ENCODE results near the gene CDKL2.
"Not testable (repeated sequence)": the region's sequence is repeated elsewhere in the genome, so short reads cannot be mapped to it uniquely, and the experiment has no call there.

CDKL2 gene

DNA sequence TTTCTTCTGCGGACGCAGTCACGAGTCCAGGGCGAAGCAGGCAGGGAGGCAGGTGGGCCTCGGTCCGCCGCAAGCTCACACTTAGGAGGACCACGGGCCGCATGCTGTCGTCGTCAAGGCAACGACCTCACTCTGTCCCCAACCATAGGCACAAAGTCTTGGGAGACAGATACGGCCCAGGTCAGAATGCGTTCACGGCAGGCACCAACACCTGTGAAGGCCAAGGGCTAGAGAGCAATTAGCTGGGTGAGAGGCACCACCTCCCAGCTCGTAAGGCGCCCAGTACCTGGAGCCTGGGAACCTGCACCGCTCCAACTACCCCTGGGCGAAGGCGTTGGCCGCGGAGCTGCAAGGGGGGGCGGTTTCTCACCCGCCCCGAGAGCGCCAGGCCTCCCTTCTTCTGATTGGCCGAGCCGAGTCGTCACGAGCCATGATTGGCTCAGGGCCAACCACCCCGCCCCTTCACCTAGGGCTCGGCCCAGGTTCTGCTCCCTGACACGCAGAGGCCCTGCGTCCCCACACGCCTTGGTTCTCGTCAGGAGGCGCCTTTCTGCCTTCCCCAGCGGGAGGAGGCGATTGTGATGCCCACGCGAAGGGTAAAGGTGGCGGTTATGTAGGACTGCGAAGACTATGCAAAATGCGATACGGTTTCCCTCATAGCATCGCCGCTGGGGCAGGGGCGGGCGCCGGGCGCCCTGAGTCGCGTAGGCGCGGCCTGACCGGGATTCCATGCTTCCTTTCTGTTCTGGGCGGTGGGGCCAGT is at the start of gene CDKL2:
CDKL2 (minus strand) TSS at position 355 of the 763 bp plus-strand sequence. CDS start 4,540 bp downstream, outside the sequence.
- peak; percentile 95 to 97 for DNase-seq

DNA sequence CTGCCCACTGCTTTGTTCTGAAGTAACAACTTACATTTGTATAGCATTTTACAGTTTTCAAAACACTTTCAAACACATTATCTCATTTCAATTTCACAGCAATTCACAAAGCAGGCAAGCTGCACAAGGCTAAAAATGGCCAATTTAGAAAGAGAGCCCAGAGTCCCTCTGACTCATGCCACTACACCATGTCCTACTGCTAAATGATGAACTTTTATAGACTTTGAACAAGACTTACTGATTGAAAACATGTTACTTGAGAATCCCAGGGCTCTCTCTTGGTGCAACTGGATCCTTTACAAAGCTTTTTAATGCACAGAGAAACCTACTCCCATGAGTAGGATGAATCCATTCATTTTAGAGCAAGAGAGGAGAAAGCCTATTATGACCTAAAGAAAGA is 48.6 kb upstream of the CDKL2 start:
- DNase-seq = no peak

DNA sequence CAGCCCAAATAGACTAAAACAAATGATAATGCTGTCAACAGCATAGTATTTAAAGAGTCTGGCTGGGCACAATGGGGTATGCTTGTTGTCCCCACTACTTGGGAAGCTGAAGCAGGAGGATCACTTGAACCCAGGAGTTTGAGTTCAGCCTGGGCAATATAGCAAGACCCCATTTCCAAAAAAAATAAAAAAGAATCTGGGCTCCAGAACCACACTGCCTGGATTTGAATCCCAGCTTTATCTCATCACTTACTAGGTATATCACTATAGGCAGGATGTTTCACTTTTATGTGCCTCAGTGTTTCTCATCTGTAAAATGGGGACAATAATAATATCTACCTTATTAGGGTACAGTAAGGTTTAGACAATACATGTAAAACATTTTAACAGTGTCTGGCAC is 48.1 kb upstream of the CDKL2 start:
- no peak for DNase-seq

DNA sequence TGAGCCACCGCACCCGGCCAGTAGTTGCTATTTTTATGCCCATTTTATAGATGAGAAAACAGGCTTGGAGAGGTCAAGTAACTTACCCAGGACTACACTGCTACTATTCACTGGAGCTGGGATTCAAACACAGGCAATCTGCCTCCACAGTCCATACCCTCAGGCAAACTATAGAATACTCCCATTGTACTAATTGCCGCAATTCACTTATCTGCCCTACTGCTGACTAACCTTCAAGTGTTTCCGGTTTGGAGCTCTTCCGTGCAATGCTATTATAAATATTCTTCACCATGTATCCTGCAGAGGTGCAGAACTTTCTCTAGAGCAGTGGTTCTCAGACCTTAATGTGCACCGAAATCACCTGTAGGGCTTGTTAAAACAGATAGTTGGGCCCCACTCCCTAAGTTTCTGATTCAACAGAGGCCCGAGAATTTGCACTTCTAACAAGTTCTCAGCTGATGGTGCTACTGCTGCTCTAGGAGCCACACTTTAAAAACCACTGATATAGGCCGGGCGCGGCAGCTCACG is 44.7 kb upstream of the CDKL2 start:
- DNase-seq = no peak

DNA sequence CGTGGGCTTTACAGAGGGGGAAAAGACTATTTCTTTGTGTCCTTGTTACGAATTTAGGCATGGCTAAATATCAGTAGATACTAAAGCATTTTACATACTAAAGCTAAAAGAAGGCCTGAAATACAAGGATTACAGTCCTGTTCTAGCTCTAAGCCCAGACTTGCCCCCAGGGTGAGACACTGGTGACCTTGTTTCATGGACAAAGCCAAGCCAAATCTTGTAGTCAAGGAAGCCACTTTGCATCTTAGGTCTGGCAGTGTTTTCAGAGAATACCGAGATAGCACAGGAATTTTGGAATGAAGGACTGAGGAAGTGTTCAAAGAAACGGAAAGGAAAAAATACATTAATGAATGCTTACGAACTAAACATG is 43.6 kb upstream of the CDKL2 start:
- DNase-seq = no peak

DNA sequence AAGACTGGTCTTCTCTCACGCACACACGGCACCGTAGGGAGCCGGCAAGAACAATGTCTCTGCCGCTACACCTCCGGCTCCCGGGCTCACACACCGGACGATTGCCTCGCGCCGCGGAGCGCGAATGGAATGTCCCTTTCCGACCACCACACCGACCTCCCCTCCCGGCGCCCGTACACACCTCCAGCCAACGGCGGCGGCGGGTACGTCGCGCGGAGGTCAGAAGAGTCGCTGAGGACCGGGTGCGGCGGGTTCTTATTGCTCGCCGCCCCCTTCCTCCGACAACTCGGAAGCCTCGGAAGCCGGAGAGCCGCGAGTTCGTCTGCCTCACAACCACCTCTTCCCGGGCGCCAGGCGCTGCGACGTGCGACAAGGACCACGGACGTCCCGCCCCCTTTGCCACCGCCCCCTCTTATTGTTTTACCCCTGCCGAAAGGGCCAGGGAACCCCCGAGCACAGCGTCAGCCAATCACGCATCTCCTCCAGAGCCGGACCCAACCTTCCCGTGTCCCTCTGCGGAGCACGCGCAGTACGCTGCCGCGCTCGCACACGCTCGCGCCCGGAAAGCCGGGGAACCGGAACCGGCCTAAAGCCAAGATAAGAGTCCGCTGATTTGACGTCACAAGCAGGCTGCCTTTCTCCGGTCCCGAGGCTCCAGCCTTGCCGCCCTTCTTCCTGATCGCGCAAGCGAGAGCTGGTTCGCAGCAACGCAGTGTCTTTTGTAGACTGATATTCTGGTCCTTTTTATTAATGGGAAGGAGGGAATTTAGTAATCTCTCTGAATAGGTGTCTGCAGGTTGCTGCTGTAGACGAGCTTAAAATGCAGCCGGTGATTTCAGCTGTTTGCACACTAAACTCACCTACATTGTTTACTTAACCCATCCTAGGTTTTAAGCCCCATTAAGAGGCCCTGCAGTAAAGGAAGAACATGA is 43.0 kb upstream of the CDKL2 start, which contains the start of gene G3BP2:
G3BP2 (minus strand) TSS at position 385 of the 932 bp plus-strand sequence. CDS start 11,386 bp downstream, outside the sequence.
- peak; percentile 94 to 99 for DNase-seq

DNA sequence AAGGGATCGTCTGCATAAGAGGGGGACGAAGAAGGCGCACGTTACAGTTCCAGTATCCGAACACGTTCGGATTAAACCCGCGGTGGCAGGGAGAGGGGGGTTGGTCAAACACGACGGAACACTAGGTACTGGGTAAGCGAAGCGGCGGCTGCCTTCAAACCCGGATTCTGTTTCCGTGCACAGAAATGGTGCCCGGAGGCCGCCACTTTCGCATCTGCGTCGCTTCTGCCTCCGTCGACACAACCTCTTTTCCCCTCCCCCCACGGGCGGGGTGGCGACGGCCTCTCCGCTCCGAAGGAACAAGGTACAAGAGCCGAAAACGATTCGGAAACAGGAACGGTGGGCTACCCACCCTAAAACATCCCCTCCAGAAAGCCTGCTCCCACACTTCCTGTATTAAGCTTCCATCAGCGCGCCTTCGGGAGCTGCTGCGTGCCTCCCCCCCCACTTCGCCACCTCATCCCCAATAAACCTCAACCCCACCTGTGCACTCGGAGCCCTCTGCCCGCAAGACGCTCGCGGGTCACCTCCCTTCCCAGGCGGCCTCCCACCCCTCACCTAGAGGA is 42.2 kb upstream of the CDKL2 start:
- DNase-seq = peak; percentile 29 to 59

DNA sequence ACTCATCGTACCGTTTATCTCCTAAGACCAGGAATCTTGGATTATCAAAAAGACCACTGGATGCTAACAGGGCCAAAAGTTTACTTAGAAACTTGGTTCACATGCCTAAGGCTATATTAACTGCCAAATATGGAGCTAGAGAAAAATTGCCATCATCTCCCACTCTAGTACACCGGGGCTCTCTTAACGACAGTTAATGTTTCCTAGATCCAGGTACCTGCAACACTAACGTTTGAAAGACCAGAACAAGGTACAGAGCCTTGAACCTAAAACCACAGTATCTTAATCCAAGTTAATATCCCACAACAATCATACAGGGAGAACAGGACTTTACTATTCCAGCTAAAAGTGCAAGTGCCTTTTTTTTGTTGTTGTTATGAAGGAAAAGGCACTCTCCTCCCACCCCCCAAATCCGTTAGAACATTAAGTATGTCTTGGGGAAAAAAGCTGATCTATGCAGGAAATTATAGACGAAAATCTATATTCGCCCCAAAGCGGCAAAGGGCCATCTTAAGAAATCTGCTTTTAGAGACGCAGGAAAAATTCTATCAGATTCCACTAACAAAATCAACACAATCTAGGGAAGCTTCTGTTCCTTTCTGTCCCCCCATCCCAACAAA is 41.6 kb upstream of the CDKL2 start:
- DNase-seq = no peak

DNA sequence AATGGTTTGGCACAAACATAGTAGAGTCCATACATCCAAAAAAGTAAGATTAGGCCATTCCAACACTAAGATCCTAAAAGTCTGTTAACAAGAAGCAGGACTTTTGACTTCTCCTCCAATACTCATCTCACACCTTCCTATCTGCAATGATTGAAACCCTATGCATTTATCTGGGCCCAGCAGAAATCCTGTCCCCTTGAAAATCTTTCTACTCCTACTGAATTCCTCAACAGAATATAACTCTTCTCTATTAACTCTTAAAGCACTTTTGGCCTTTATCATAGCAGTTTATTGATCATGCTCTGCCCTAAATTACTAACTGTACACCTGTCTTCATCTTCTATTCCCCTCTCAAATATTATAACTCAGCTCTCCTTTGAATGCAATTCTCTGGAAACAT is 38.3 kb upstream of the CDKL2 start:
- DNase-seq = no peak

DNA sequence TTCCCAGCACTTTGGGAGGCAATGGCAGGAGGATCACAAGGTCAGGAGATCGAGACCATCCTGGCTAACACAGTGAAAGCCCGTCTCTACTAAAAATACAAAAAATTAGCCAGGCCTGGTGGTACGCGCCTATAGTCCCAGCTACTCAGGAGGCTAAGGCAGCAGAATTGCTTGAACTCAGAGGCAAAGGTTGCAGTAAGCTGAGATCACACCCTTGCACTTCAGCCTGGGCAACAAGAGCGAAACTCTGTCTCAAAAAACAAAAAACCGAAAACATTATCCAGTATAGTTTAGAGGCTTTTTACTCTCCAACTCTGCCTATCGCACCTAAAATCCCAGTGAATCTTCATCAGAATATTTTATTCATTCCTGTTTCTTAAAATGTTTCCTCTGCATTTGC is 37.3 kb upstream of the CDKL2 start:
- DNase-seq = not testable (repeated sequence)

DNA sequence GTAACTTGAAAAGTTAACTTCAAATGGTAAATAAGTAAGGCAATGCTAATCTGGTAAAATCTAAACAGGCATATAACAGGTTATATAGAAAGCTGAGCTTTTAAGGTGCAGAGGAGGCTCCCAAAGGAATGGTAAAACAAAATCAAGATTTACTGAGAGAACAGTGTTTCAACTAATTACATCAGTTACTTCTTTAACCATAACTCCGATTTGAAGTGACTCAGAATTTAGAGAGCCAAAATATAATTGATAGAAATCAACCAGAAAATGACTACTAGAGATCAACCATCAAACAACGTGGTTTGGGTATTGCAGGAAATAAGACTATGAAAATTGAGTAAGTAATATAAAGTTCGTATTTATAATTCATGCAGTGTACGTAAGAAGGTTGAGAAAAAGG is 36.0 kb upstream of the CDKL2 start:
- DNase-seq = no peak

DNA sequence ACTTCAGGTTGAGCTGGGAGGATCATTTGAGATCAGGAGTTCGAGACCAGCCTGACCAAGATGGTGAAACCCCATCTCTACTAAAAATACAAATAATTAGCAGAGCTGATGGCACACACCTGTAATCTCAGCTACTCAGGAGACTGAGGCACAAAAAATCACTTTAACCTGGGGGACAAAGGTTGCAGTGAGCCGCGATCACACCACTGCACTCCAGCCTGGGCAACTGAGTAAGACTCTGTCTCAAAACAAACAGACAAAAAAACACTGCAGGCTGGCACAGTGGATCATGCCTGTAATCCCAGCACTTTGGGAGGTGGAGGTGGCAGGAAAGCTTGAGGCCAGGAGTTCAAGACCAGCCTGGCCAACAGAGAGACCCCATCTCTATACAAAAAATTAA is 34.3 kb upstream of the CDKL2 start:
- DNase-seq = not testable (repeated sequence)

DNA sequence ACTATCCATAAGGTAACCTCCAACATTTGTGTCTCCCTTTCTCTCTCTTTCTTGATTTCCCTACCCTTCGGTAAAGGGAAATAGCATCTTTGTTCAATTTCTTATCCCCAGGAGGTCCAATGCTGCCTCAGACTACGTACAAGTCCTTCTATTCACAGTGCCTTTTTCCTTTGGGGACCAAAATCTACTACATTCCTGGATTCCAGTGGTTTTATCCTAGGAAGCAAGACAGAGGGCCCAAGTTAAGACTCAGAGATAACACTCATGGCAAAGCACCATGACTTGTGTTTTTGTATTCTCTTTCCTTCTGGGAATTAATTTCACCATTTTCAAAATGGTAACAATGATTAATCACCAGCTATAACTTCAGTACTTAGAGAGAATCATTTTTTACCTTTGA is 32.3 kb upstream of the CDKL2 start:
- no peak for DNase-seq

DNA sequence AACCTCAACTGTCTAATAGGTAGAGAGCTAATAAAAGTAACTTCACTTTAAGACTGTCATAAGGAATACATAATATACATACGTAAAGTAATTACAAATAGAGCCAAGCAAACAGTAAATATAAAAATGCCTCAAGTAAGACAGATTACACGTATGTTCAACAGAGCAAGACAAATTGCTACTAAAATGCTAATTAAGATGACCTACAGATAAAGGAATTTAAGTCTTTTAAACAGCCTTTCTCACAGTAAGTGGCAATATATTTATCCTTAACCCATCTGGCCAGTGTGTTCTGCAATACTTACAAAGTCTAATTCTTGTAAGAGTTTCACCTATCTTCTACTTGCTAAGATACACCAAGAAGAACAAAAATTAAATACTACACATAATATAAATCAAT is 30.2 kb upstream of the CDKL2 start:
- no peak for DNase-seq

DNA sequence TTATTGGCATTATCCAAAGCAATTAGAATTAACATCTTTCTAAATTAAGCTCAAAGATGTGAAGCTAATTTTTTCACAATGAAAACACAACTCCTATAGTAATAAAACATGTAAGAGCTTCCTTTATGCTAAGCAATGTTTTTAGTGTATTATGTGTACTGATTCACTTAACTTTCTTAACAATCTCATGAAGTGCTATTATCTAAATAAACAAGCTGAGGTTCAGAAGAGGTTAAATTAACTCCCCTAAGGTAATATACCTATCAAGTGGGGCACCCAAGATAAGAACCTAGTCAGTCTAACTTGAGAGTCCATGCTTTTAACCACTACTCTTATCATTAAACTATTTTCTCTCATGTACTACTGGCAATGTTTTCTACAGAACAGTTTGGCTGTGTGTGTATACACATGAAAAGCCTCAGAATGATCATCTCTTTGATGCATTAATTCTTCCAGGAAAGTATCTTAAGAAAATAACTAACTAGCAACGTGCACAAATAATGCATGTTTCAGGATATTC is 29.2 kb upstream of the CDKL2 start:
- no peak for DNase-seq

DNA sequence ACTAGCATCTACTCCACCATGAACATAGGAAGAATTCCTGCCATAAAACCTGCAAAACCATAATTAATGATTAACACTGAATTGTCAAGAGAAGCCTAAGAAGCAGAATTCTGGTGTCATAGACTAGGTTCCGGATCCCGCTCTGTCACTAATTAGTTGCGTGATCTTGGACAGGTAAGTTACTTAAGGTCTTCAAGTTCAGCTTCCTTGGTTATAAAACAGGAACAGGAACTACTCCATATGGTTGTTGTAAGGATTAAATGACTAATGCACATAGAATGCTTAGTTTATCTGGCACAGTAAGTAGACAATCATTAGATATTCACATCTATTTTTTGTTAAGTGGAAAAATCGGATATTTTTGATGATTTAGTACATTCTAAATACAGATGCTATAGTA is 28.5 kb upstream of the CDKL2 start:
- DNase-seq = no peak

DNA sequence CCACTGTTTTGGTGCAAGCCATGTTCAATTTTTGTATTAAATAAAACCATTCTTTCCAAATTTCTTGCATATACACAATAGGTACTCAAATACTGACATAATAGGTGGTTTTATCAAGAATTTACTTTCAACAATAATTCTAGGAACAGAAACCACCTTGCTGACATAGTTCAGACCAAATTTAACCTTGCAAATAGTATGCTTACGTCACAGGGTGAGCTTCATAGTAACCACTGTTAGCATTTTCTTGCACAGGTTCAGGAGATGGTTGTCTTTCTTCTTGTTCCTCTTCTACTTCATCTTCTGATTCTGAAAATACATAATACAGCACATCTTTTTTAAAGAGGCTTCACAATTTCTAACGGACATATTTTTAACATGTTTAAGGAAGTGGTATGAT is 25.2 kb upstream of the CDKL2 start:
- DNase-seq = no peak

DNA sequence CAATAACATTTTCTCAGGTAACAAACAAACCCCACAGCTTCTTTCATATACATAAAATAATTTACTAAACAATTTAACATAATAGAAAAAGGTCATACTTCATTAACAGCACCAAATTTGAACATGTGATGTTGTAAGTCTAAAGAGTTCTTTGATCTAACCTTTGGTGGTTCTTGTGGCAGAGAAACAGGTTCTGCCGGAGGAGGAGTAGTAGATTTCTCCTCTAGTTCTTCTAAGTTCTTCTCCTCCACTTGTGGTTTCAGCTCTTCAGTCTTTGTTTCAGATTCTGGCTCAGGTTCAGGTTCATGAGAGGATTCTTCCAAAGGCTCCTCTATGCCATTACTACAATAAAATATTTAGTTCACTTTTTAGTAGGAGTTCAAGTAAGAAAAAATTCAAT is 24.6 kb upstream of the CDKL2 start:
- DNase-seq = no peak

DNA sequence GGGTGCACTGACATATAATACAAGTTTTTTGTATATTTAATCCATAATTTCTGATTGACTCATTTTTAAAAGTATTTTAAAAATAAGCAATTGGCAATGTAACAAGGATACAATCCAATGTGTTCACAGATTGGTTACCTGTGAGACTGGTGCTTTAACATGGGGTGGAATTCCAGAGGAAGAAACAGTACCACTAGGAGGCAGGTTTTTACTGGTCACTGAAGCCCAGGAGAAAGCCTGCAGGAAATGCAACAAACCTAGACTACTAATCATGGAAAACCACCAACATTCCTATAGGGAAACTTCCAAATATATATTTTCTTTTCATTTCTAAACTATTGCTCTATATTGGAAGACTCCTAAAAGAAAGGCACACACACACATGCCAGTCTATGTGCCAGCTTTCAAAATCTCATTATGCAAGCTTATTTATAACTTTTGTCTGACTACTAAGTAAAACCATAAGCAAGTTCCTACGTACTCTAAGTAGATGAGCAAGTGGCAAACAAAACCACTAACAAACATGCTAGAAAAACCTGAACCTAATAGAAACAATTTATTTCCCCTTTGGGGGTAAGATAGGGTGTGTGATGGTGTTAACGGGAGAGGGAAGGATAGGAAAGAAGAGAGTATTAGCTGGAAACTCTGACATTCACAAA is 23.6 kb upstream of the CDKL2 start:
- DNase-seq = no peak

DNA sequence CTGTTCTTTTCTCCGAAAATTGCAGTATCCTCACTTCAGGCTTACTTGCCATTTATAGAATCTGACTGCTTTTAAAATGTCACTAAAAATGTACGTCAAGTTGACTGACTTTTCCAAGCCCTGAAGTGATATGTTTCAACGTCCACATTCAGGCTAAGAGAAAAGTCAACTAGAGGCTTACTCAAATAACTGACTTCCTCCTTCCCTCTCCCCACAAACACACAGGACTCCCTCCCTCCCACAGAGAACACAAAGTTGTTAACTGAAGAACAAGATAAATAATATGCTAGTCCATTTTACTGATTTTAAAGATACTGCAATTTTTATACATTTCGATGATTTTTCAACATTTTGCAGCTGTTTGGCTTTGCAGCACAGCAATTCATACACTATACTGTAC is 13.8 kb upstream of the CDKL2 start:
- no peak for DNase-seq

DNA sequence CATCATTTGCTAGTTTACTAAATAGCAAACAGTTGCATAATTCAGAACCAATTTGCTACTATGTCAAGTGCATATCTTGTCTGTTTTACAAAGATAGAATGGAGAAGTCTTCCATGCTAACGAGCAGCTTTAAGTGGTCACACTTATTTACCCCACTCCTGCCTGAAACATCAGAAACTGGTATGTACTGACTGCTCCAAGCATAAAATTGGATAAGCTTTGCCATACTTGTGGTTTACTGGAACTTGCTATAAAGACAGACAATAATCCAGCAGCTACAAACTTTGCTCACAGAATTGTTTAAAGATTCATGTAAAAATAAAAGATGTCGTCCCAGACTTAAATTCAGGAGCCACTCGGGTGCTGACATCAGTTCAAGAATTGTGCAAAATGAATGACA is 13.3 kb upstream of the CDKL2 start:
- DNase-seq = no peak

DNA sequence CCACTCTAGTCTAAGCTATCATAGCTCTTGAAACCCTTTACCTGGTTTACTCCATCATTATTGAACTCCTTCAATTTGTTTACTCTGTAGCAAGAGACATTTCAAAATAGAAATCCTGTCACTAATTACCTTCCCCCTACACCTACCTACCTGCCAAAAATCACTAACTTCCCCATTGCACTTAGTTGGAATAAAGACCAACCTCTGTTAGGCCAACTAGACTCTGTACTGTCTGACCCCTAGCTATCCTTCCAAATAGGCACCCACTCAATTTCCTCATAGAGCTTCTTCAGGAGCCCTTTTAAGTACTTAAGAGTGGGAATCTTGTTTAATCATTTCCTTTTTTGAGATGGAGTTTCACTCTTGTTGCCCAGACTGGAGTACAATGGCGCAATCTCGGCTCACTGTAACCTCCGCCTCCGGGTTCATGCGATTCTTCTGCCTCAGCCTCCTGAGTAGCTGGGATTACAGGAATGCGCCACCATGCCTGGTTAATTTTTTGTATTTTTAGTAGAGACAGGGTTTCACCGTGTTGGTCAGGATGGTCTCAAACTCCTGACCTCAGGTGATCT is 8.9 kb upstream of the CDKL2 start:
- no peak for DNase-seq

Data from NCI-H187 (cell line).